RPMI8226 (cell line): ENCODE measurements around the gene IPO11.
A peak's percentile ranks its signal among the peaks of the same experiment; 100 is the strongest.
"Not testable (repeated sequence)": the region's sequence is repeated elsewhere in the genome, so short reads cannot be mapped to it uniquely, and the experiment has no call there.

Experiments
- DNase-seq: peaks from one replicate; pipeline ENCODE4 v3.0.0-alpha.2; 2015

Gene IPO11

DNA sequence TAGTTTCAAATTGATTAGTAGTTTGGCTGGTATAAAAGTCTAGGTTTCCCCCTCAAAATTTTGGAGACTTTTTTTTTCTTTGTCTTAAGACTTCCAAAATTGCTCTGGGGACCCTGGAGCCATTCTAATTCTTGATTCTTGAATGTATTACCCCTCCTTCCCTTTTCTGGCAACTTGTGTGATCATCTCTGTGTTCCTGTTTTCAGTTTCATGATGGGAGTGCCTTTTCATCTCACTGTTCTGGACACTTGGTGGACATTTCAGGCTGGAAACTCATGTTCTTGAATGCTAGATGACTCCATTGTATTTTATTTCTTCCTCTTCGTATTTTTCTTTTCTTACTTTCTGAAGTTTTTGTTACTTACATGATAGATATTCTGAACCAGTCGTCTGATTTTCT lies 108.8 kb downstream of the IPO11 start:
- peak; percentile 30 for DNase-seq

DNA sequence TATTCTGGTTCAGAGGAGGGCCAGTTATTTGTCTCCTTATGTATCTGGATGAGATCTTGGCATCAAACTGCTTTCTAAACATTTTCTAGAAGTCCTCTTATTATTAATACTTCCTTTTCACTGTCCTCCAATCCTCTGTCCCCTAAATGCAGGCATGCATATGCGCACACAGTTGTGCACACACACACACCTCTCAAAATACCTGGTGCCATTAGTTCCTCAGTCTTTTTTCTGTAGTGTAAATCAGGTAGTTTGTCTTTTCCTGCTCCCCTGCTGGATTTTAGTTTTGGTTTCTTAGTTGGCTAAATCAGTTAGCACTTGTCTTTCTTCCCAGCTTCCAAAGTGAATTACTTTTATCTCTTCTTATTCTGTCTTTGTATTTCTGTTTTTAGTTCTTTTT lies 110.2 kb downstream of the IPO11 start:
- DNase-seq = no peak

DNA sequence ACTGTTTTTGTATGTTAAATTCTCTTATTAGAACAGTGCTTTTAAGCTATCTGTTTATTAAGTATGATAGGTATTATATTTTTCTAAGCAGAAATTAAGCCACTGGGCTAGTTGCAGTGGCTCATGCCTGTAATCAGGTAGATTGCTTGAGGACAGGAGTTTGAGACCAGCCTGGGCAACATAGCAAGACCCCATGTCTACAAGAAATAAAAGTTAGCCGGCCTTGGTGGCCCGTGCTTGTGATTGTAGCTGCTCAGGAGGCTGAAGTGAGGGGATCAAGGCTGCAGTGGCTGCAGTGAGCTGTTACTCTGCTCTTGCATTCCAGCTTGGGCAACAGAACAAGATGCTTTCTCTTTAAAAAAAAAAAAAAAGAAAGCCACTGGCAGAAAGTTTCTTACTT lies 121.0 kb downstream of the IPO11 start:
- DNase-seq = no peak

DNA sequence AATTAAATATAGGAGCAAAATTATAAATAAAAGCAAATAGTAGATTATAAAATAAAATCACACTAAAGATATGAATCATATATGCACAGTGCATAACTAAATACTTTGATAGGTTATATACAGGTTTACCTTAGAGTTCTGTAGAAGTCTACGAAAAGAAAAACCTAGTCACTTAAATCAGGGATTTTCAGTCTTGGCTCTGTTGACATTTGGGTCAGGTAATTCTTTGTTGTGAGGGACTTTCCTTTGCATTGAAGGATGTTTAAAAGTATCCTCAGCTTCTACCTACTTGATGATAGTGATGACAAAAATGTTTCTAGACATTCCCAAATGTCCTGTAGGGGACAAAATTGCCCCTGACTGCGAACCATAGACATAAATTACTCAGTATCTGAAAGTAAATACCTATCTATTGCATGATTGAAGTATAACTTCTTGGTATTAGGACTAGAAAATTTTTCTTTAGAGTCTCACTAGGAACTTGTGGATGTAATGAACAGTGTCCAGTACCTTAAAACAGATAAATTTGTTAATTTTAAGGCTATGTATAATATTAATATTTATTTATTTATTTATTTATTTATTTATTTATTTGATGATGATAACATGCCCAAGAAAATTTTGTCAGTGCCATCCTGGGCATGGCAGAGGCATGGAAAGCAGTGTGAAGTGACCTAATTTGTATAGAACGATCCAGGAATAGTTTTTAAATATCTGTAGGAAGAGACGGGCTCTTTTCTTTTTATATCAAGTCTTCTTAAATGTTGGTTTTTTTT lies 122.1 kb downstream of the IPO11 start:
- DNase-seq = no peak

DNA sequence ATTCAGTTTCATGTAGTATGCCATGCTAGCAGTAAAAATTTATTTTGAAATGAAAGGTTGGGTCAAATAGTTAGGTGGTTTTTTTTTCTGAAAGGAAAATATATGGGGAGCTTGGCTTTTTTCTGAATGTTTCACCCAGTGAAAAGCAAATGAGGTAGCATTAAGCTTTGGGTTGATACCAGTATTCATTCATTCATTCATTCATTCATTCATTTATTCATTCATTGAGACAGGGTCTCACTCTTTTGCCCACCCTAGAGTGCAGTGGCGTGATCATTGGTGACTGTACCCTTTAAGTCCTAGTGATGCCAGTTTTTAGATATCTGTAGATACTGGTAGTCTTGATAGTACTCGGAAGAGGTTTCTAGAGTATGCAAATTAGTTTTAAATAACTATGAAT lies 123.7 kb downstream of the IPO11 start:
- DNase-seq = no peak

DNA sequence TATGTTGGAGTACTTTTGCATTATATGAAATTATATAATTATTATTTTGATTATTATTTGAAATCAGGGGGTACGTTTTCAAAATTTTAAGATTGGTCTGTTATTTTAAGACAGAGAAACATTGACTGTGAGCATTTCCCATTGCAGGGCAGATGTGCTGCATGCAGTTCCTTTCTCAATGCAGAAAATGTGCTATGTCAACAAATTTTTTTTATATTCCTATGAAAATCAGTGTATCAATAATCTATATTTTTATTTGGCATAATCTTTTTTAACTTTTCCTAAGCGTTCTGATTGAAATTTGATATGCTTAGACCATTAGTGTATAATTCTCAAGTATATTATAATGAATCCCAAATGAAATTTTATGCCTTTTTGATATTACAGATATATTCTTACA lies 124.2 kb downstream of the IPO11 start:
- no peak for DNase-seq

DNA sequence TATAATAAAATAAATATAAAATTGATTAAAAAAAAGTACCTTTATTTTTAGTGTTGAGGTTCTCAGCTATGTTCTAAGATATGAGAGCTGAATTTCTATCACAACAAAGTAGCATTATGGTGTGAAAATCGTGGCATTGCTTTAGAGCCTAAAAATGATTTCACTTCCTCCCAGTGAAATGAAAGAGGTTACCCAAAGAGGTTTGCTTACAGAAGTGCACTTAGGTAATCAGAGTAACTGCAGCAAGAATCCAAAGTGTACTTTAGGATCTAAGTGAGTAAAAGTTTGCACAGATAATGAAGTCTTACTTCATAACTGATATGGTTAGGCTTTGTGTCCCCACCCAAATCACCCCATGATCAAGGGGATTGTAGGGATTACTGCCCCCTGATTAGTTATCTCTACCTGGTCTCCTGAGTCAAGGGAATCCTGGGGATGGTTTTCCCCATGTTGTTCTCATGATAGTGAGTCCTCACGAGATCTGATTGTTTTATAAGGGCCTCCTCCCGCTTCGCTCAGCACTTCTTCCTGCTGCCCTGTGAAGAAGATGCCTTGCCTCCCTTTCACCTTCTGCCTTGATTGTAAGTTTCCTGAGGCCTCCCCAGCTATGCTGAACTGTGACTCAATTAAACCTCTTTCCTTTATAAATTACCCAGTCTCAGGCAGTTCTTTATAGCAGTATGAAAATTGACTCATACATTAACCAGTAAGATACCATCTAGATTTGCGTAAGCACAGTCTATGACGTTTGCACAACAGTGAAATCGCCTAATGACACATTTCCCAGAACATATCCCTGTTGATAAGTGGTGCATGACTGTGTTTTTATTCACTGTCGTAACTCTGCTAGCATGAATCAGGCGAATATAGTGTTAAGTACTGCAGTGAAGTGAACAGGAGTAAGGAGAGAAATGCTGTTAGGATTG lies 125.7 kb downstream of the IPO11 start:
- peak; percentile 8 for DNase-seq

DNA sequence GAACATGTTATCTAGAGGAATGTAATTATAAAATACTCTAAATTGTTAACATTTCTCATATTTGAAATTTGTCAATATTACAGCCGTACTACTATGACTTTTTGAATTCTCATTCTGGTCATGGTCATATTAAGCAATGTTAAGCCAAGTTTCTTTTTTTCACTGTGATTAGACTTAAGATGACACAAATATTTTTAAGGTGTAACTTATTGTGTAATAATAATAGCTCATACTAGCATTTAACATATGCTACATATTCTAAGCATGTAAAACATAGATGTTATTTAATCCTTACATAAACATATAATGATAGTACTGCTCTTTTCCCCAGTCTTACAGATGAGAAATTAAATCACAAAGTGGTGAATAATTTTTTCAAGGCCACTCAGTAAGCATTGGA lies 130.2 kb downstream of the IPO11 start:
- DNase-seq = no peak

DNA sequence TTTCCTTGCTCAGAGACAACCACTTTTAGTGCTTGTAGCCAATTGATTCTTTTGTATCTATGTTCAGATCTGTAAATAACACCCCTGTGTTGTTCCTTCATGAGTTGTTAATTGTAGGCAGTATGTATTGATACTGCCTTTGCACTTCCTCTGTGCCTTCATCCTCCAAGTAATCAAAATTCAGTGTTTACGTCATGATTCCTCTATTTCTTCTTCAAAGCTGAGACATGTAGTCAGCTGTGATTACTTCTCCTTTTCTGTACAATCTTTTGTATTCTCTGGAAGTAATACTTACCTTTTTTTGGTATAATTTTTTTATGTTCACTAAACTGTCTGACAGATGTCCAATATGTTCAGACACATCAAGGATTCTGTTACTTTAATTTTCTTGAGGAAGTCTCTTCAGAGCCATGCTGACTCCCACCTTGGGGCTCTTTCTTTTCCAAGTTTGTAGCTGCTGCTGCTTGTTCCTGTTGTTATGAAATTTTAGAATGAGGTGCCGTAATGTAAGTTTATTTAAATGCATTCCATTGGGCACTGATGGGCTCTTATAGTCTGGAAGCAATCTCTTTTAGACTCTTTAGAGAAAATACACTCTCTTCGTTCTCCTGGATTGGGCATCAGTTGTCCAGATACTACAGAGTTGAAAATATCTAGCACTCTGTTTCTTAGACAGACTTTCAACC lies 135.5 kb downstream of the IPO11 start:
- DNase-seq = no peak

DNA sequence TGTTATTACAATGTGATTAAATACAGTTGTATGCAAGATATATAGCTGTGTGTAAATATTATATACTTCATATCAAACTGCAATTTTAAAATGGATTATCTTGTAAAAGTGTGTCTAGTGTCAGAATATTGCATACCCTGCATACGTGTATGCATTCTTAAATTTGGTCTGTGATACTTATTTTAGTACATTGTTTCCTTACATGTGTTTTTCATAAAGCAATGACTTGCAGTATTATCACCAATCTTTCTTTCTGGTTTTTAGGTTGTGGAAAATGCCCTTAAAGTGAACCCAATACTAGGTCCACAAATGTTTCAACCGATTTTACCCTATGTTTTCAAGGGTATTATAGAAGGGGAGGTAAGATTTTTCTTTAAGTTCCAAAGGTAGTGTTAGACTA lies 137.5 kb downstream of the IPO11 start:
- no peak for DNase-seq

DNA sequence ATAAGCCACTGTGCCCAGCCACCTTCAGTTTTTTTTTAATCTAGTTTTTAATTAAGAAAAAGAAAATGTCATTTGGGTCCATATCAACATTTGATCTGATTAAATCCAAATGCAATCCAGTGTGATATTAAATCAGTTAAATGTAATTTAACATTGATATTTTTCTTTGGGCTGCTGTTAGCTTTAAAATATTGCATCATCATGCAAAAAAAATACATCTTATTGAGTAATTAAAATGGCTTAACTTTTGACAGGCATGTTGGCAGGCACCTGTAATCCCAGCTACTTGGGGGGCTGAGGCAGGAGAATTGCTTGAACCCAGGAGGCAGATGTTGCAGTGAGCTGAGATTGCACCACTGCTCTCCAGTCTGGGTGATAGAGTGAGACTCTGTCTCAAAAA lies 143.4 kb downstream of the IPO11 start:
- DNase-seq = no peak

DNA sequence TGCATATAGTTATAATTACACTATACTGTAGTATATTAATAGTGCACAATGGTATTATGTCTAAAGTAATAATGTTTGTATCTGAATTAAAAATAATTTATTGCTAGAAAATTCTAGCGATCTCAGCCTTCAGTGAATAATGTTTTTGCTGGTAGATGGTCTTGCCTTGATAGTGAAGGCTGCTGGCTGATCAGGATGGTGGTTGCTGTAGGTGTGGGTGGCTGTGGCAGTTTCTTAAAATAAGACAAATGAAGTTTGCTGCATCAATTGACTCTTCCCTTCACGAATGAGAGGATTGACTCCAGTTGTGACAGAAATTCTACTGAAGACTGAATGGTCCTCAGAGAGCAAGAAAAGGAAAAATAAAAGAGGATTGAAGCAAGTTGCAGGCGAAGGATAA lies 146.4 kb downstream of the IPO11 start:
- no peak for DNase-seq

DNA sequence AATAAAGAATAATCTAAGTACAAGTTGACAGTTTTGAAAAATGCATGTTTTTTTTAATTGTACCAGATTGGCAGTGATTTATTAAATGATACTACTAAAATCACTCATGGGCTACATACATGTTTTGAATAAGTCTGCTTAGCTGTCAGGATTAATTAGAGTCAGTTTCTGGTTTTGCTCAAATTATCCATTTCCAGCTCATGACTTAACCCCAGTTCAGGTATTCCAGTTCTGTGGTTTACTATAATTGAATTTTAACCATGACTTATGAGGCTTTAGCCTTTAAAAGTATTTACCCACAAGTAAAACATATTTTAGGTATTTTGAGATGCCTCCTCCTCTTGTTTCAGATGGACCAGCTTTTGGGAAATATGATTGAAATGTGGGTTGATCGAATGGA lies 148.2 kb downstream of the IPO11 start:
- DNase-seq = no peak

DNA sequence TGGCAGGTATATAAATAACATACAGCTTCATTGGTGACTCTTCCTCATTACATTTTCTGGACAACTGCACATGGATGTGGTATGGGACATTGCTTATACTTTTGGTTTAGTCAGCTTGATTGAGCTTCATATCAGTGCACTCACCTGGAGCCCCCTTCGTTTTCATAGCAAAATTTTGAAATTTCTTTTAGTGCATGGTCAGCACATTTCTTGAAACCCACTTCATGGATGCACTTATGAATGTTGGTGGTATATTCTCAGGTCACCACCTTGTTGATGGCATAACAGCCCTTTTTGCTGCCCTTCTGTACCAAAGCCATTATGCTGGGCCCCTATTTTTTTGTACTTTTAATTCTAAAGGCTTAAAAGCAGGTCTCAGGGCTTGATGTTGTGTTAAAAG lies 149.3 kb downstream of the IPO11 start:
- no peak for DNase-seq

DNA sequence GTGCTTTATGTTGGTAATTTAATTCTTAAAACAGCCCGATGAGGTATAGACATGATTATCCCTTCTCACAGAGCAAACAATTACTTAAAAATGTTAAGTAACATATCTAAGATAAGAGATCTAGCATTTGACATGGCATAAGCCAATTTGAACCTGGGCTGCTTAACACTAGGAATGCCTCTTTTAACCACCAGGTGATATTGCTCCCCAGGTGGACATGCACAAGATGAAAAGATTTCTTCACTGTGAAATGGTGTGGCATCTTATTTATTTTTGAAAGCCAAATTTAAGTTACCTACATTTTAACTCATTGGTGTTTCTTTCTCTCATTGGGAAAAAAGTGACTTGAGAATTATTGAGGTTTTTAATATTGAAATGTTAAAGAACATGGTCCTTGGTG lies 150.3 kb downstream of the IPO11 start:
- no peak for DNase-seq

DNA sequence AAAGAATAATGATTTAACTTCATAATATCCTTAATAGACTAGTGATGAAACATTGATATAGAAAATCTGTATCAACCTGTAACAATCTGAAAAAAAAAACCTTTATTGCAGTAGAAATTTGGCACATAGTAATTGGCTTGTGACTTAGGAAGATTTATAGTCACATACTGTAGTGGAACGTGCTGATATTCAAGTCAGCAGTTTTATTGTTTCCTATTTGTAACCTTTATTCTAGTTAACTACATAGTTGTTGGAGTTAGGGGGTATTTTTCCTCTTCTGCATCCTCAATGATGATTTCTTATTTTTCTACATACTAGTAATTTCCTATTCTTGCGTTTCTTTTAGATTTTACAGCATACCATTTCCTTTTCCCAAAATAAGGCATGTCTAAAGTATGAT lies 151.5 kb downstream of the IPO11 start:
- no peak for DNase-seq

DNA sequence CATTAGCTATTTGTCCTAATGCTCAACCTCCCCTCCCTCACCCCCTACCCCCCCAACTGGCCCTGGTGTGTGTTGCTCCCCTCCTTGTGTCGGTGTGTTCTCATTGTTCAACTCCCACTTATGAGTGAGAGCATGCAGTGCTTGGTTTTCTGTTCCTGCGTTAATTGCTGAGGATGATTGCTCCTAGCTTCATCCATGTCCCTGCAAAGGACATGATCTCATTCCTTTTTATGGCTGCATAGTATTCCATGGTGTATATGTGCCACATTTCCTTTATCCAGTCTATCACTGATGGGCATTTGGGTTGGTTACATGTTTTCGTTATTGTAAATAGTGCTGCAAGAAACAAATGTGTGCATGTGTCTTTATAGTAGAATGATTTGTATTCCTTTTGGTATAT lies 153.2 kb downstream of the IPO11 start:
- DNase-seq = not testable (repeated sequence)

DNA sequence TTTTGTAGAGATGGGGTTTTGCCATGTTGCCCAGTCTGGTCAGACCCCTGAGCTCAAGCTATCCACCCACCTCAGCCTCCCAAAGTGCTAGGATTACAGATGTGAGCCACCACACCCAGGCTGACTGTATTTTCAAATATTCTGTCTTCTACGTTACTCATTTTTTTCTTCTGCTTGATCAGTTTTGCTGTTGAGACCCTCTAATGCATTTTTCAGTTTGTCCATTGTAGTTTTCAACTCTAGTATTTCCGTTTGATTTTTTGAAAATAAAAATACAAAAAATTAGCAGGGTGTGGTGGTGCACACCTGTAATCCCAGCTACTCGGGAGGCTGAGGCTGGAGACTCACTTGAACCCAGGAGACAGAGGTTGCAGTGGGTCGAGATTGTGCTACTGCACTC lies 155.6 kb downstream of the IPO11 start:
- no peak for DNase-seq

DNA sequence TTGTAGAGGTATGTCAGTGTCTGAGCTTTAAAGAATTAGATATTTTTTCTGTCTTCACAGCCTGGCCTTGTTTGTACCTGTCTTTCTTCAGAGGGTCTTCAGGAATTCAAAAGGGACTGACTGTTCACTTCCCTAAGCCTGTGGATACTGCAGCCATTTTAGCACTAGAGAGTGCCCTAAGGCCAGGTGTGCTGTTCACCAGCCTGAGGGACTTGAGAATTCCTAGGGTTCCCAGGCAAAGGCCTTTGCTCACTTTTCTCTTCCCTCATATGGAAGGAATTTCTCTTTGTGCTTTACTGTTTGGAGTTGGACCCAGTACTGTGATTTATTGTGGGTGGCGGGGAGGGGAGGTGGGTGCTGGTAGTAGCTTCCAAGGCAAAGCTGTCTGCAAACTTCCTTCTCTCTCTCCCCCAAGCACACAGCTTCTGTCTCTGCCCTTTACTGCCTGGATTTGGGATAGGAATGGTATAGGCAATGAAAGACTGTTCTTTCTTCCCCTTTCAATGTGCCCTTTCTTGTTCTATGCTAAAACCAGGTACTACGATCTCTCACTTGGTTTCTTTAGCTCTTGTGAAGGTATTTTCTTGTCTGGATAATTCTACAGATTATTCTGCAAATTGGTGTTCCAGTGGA lies 156.4 kb downstream of the IPO11 start:
- no peak for DNase-seq

DNA sequence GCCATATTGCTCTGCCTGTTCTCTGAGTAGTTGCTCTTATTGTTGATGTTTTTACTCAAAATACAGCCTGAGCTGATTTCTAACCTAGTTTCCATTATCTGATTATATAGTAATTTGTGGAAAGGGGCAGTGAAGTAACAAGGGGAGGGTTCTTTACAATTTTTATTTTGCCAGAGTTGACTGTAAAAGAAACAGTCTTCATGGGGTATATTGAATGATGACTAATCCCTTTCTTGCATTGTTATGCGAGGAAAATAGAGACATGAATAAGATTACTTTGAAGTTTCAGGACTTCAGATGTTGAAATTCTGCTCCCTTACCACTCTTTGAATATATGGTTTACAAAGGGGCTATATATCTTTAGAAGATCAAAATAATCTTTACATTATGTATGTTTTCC lies 156.9 kb downstream of the IPO11 start:
- no peak for DNase-seq

DNA sequence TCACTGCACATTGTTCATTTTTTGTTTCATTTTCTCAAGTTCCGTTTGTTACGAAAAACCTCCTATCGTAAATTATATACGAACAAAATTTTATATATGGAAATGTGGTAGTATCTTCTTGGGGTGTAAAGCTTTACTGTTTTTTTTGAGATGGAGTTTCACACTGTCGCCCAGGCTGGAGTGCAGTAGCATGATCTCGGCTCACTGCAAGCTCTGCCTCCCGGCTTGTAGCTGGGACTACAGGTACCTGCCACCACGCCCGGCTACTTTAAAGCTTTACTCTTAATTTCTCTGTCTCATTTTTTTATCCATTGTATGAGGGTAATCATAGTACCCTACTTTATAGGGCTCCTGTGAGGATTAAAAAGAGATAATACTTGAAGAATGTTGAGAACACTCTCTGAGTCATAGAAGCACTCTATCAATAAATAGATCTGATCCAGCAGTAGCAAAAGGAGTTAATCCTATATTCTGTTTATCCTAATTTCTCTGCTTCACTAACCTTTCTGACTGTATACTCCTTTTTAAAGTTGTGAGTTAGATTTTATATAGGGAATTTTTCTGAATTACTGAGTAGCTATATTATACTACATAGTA lies 160.5 kb downstream of the IPO11 start:
- DNase-seq = no peak

DNA sequence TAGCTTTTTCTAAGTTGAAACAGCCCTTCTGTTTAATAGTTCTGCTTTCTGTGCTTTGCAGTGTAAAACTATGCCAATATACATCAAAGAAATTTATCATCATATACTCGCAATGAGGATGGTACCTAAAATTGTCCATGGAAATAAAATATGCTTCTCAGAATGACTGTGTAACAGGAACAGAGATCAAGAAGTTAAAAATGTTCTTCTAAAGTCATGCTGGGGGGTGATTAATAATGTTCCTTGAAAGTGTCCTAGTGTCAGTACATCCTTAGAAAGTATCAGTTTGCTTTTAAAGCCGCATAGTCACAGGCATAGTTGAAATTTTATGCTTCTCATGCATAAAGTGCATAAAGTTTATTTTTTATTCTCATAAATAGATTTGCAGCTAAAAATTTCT lies 162.0 kb downstream of the IPO11 start:
- DNase-seq = no peak

DNA sequence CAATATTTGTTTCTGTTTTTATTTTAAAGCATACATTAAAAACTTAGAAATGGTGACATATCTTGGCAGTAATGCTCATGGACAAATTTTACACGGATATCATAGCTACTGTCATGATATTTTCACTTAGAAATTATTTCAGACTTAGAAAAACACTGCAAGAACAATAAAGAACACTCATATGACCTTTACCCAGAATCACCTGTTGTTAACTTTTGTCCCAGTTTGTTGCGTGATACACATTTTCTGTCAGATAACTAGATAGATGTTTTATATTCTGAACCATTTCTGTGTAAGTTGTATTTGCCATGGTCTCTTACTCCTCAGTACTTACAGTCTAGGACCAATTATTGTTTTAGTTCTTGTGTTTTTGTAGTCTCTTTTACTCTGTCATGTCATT lies 162.5 kb downstream of the IPO11 start:
- DNase-seq = no peak
